Right lobe of liver (tissue), 4 donors: ENCODE data around the gene RTN4R.
"Not testable (repeated sequence)": the region's sequence is repeated elsewhere in the genome, so short reads cannot be mapped to it uniquely, and the experiment has no call there.

Experiments used
- CTCF ChIP-seq, 4 donors: fragments of 200-600 bp in 3 of 4; fragments of 450-650 bp in 1 of 4; IDR thresholded peaks; one replicate each; pipeline versions ENCODE4 v1.5.1 to v1.8.0; 2016 to 2022; ENCODE audit warnings: antibody characterized with exemption in 4 of 4, mild to moderate bottlenecking in 2 of 4
- POLR2A ChIP-seq: fragments of 450-650 bp; IDR thresholded peaks from one replicate; pipeline ENCODE4 v1.6.1; 2017; ENCODE audit warnings: antibody characterized with exemption, mild to moderate bottlenecking
- donor health status: DM: no; HTN: no; CAD: no.
- donor health status: DM: no; HTN: no; CAD: no.
- donor health status: DM: no; HTN: yes; CAD: no.

DNA sequence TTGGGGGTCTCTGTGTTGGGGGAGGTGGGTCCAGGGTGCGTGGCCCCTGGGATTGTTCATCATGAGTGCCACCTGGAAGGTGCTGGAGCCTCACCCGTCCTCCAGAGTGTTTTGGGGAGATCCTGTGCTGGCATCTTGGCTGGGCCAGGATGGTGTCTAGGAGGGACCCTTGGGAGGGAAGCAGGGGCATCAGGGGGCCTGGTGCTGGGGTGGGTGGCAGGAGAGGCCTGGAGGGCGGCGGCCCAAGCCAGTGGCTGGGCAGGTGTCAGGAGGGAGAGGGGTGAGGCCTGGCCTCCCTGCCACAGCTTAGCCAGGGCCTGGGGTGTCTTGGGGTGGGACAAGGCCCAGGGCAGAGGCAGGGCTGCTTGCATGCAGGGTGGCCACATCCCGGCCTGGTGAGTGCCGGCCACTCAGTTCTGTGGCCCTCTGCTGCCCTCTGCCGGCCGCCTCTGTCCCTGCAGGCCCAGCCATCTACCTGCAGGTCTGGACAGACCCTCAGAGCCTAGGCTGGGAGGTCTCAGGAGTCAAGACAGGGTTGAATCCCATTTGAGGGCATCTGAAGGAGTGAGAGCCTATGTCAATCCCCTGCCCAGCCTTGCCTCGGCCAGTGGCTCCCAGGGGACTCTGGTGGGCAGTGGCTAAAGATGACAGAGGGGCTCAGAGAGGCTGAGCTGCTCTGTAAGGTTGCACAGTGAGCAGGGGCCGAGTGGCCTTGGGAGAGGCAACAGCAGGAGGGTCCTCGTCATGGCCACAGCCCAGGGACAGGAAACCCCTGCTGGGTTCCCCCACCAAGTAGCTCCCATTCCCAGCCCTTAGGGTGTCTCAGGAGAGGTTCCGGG is 17.6 kb upstream of the RTN4R start:
- peak; percentile 65 to 86 (median 77) for TF ChIP-seq CTCF (IDR thresholded peaks at IDR 0.05)
- not testable (repeated sequence) for TF ChIP-seq POLR2A
